ENCODE results near the gene CBX2.

CBX2 gene

GRCh38 chr17:79802039-79802735, 24.2 kb downstream of the CBX2 start:
- no peak for DNase-seq

- DNase-seq: no peak
Observed at GRCh38 chr17:79802736-79803420, 24.9 kb downstream of the CBX2 start.

GRCh38 chr17:79803421-79803996, 25.6 kb downstream of the CBX2 start:
- DNase-seq: no peak

GRCh38 chr17:79803997-79804855, 26.3 kb downstream of the CBX2 start:
- peak; percentile 85 for DNase-seq

DNA sequence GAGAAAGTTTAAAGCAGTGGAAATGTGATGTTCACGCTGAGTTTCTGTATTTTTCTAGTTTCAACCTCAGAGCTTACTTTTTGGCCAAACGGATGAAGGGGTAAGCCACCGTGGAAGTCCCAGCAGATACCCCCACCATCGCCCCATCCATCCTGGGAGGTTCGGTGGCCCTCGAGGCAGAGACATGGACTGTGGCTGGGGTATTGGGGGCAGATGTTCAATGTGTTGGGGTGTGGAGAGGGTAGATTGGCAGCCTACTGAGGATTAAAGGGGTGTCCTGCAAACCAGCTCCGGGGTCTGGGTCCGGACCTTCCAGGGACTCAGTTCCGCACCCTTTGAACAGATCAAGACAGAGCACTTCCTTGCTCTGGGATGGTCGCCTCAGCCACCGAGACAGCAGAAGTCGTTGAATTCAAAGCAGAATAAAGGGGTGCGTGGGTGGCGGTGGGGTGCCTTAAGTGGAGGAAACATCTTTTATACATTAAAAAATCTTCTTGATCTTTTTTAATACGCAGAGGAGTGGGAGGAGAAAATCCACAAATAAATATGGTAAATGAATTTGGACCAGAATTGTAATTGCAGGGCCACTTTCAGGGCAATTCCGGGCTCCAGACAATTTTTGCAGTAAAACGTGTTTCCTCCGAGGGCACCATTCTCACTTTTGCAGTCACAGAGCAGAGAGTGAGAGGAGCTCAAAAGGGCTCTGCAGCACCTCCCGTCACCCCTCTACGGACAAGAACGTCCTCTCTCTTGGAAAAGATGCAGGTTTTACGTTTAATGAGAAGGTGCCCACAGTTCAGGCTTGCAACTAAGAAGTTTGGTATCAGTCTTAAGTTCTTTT, 27.1 kb downstream of the CBX2 start:
- no peak for DNase-seq

DNA sequence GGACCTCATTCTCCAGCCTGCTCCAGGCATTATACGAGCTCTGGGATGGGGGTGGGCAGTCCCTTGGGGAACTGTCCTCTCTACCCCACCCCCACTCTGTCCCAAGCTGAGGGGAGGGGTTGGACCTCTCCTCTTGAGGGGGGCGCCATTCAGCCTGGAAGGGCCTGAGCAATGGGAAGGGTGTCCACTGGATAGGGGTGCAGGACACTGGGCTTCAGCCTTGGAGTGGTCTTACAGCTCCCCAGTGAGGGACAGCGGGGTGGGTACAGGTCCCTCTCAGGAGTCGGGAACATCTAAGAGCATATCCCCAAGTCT, 28.5 kb downstream of the CBX2 start:
- no peak for DNase-seq

GRCh38 chr17:79806863-79807720, 29.1 kb downstream of the CBX2 start:
- no peak for DNase-seq

DNA sequence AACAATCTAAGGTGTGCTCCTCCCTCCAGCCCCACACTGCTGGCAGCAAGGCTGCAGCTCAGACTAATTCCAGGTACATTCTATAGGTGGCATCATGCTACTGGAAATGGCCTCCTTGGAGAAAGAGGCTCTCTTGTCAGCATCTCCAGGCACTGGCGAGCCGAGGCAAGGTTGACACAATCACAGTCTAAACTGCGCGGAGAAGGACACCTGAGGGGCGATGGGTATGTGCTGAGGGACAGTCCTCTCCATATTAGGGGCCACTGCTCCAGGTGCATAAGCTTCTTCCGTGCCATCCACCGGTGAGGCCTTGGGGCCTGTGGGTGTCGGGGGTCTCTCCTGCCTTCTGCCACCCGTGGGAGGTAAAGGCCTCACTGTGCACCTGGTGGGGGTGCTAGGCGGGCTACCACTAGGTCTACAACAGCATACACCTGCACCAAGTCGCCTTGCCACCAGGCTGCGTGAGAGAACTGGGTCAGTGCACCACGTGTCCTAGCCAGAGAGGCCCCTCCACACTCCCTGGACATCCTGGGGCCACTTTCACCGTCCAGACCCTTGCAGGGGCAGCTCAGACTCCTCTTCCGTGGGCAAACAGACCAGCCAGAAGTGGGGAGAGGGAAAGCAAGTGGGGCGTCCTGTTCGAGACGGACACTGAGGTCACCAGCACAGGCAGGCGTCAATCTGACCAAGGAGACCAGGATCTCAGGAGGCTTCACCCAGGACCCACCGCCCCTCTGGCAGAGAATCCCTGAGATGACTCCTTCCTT, 31.0 kb downstream of the CBX2 start:
- DNase-seq: peak; percentile 43

GRCh38 chr17:79809530-79810129, 31.7 kb downstream of the CBX2 start:
- no peak for DNase-seq

GRCh38 chr17:79810130-79811010, 32.4 kb downstream of the CBX2 start:
- DNase-seq: peak; percentile 78

- DNase-seq: peak; percentile 43
Observed at GRCh38 chr17:79811011-79811867, 33.3 kb downstream of the CBX2 start.

GRCh38 chr17:79811868-79812352, 34.0 kb downstream of the CBX2 start:
- no peak for DNase-seq

- DNase-seq: no peak
Observed at GRCh38 chr17:79812353-79813258, 34.7 kb downstream of the CBX2 start.

DNA sequence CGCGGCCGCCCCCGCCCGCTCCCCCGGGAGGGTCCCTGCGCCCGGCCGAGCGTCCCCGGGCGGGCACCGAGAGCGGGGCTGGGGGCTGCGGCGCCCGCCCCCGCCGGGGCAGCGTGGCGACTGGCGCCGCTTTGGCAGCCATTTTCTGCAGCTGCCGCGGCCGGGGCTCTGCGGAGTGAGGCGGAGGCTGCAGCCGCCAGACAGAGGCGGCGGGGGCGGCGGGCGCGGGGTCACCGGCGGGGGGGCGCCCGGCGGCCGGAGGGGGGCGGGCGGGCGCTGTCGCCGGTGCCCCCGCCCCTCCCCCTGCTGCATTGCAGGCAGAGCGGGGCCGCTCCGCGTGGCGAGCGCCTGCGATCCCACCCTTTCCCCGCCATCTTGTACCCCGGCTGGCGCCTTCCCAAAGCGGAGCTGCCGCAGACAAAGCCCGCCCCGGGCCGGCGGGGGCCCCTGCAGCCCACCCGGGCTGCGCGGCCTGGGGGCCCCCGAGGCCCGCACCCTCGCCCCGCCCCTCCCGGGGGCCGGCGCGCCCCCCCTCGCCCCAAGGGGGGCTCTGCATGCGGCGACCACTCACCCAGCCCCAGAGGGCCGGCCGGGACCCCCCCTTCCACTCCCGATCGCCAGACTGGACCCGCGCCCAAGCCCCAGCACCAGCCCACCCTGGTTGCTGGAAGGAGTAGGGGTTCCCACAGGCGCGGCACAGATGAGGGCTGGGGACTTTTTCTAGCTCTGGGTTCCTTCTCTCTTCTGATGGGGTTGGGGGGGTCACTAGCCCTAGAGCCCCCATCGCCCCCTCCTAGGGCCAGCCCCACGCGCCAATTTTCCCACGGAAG, 35.6 kb downstream of the CBX2 start:
- no peak for DNase-seq

DNA sequence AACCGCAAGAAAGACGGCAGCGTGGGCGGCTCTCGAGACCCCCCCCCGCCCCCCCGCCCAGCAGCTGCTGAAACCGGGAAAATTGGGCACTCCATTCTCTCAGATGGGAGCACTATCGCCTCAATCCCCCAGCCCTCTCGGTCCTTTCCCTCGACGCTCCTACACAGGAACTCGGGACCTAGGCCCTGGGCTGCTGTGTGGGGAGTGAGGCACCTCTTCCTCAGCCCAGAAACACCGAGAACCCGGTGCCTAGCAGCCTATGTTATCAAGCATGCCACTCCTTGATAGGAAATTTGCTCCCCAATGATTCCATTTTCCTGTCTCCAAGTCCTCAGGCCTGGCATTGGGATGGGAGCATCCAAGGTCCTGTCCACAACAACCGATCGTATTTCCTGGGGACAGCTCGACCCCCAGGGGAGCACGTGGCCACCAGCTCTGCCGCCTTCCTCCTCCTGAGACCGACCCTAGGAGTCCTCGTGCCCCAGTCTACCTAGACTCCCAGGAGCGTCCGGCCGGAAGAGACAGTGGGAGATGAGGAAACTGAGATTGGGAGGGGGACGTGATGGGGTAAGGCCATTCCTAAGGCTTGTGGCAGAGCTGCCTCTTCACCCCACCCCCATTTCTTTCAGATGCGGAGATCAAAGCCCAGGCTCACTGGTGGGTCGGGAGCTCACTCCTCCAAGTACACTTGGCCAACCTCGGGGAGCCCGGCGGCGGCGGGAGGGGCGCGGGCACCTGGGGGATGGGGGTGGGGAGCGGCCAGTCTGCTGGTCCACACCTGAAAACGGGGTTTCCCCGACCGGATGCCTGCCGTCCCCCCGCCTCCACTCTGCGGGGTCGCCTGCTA, 36.4 kb downstream of the CBX2 start:
- no peak for DNase-seq
